Testis (tissue), 3 donors: ENCODE results near the gene ATL2. TPM values are rescaled to one million over a fixed set of nuclear protein-coding genes. Genes with fewer than 3 reads are reported as not detected.

Experiments used
- DNase-seq: peaks from one replicate; pipeline ENCODE4 v3.0.0-alpha.2; 2019
- H3K27ac ChIP-seq, 2 donors: fragments of 200-600 bp; sonication (generic); one replicate each; pipeline ENCODE4 v1.5.1; 2019
- H3K27me3 ChIP-seq: fragments of 200-600 bp; sonication (generic); one replicate; pipeline ENCODE4 v1.5.1; 2019
- H3K36me3 ChIP-seq: fragments of 200-600 bp; sonication (generic); one replicate; pipeline ENCODE4 v1.5.1; 2017; ENCODE audit warnings: low read depth; ENCODE audit errors: missing control alignments
- H3K4me1 ChIP-seq: fragments of 200-600 bp; sonication (generic); one replicate; pipeline ENCODE4 v1.5.1; 2019
- H3K4me3 ChIP-seq, 2 donors: fragments of 200-600 bp; sonication (generic); one replicate each; pipeline ENCODE4 v1.5.1; 2017 to 2019
- H3K9me3 ChIP-seq: fragments of 200-600 bp; sonication (generic); one replicate; pipeline ENCODE4 v1.5.1; 2017
- CTCF ChIP-seq, 3 experiments: fragments of 450-650 bp in 2 of 3; fragments of 200-600 bp in 1 of 3; sonication (generic) in 1 of 3; IDR thresholded peaks; one replicate each; pipeline ENCODE4 v1.5.1; 2016 to 2019; ENCODE audit warnings: antibody characterized with exemption in 3 of 3, mild to moderate bottlenecking in 2 of 3, moderate library complexity in 1 of 3
- POLR2A ChIP-seq: fragments of 450-650 bp; IDR thresholded peaks from one replicate; pipeline ENCODE4 v1.6.1; 2017; ENCODE audit warnings: antibody characterized with exemption, mild to moderate bottlenecking, moderate library complexity
- WGBS, 2 donors: methylation state at CpG; one replicate each; pipeline ENCODE4 v1.1.5; 2018; 5-methylcytosine and 5-hydroxymethylcytosine counted together
- intact Hi-C: fragments of 100-400 bp; cut with DNase I; formaldehyde crosslinking; loops from one replicate; pipeline ENCODE4 v1.15.1; 2023; ENCODE audit warnings: low total_unique reads
- polyA plus RNA-seq: library from polyadenylated mRNA; stranded (reverse); fragments of 350-450 nt; fragmentation: Illumina TruSeq; extraction: RNeasy Lipid Tissue Mini Kit (QIAGEN cat#74804); gene quantifications from one replicate; pipeline ENCODE4 v1.2.3, GENCODE V29; 2014; ENCODE audit warnings: low read depth, low replicate concordance; ENCODE audit not compliant: insufficient read depth
- total RNA-seq, 2 donors: library from RNA; depleted of rRNA; stranded (reverse); fragments of >200 nt; gene quantifications; one replicate each; pipeline ENCODE4 v1.2.3, GENCODE V29; 2016

ATL2 gene
- total and polyA plus RNA-seq, 3 donors from 2014 or later: 38.8 to 96.3 (median 80.9) TPM

- TF ChIP-seq CTCF (IDR thresholded peaks at IDR 0.05) (no peak), POLR2A (no peak)
- Histone ChIP-seq H3K4me3 (no peak overlapping the region), H3K36me3 (no peaks in the 10 kb centered on the region), H3K9me3 (no peaks in the 10 kb centered on the region), H3K27me3 (no peaks in the 10 kb centered on the region), H3K27ac (peak overlapping the region in 1 of 2 donors; percentile 70), H3K4me1 (peaks cover 23% of the 10 kb centered on the region)
- DNase-seq: no peak
- WGBS, 2 donors: 85 to 90% methylated on average over 14 of the region's 14 CpGs
- intact Hi-C loops: no loop called here
Observed at GRCh38 chr2:38262069-38262871, 114.8 kb downstream of the ATL2 start.

- H3K36me3 ChIP-seq: no peaks in the 10 kb centered on the region
- DNase-seq: no peak
- TF ChIP-seq CTCF (IDR thresholded peaks at IDR 0.05) (no peak), POLR2A (no peak)
- H3K4me1 ChIP-seq: peaks cover 23% of the 10 kb centered on the region
- no peaks in the 10 kb centered on the region for H3K27me3 ChIP-seq
- H3K4me3 ChIP-seq: no peak overlapping the region
- H3K27ac ChIP-seq: peak overlapping the region; percentile 42 to 70
- intact Hi-C loops: no loop called here
- 52 to 70% methylated on average over 10 of the region's 10 CpGs for WGBS, 2 donors
- H3K9me3 ChIP-seq: no peaks in the 10 kb centered on the region
Observed at GRCh38 chr2:38261569-38262068, 115.5 kb downstream of the ATL2 start.

- no peaks in the 10 kb centered on the region for H3K27me3 ChIP-seq
- no peaks in the 10 kb centered on the region for H3K36me3 ChIP-seq
- DNase-seq: no peak
- WGBS, 2 donors: 29 to 46% methylated on average over 2 of the region's 2 CpGs
- H3K4me1 ChIP-seq: peaks cover 23% of the 10 kb centered on the region
- no peak for TF ChIP-seq CTCF (IDR thresholded peaks at IDR 0.05)
- no peak for TF ChIP-seq POLR2A
- intact Hi-C loops: no loop called here
- peak overlapping the region; percentile 42 to 70 for H3K27ac ChIP-seq
- H3K4me3 ChIP-seq: no peak overlapping the region
- H3K9me3 ChIP-seq: no peaks in the 10 kb centered on the region
Observed at GRCh38 chr2:38260972-38261371, 116.1 kb downstream of the ATL2 start.

- intact Hi-C loops: no loop called here
- no peak for TF ChIP-seq CTCF (IDR thresholded peaks at IDR 0.05)
- TF ChIP-seq POLR2A: no peak
- H3K36me3 ChIP-seq: no peaks in the 10 kb centered on the region
- no peaks in the 10 kb centered on the region for H3K9me3 ChIP-seq
- H3K27ac ChIP-seq: peak overlapping the region in 1 of 2 donors; percentile 70
- H3K27me3 ChIP-seq: no peaks in the 10 kb centered on the region
- H3K4me3 ChIP-seq: no peak overlapping the region
- peaks cover 23% of the 10 kb centered on the region for H3K4me1 ChIP-seq
- WGBS, 2 donors: 46 to 50% methylated on average over 10 to 11 of the region's 11 CpGs
- DNase-seq: no peak
Observed at GRCh38 chr2:38260469-38260868, 116.6 kb downstream of the ATL2 start.
